HG03103 (cell line): ENCODE results near the gene ME1.
"Not testable (repeated sequence)": the region's sequence is repeated elsewhere in the genome, so short reads cannot be mapped to it uniquely, and the experiment has no call there.

Experiments
- ATAC-seq: cut with Tn5 transposase; IDR thresholded peaks from one replicate; pipeline ENCODE4 v1.9.1; 2021; ENCODE audit warnings: low read depth; ENCODE audit not compliant: unreplicated experiment

ME1 gene

DNA sequence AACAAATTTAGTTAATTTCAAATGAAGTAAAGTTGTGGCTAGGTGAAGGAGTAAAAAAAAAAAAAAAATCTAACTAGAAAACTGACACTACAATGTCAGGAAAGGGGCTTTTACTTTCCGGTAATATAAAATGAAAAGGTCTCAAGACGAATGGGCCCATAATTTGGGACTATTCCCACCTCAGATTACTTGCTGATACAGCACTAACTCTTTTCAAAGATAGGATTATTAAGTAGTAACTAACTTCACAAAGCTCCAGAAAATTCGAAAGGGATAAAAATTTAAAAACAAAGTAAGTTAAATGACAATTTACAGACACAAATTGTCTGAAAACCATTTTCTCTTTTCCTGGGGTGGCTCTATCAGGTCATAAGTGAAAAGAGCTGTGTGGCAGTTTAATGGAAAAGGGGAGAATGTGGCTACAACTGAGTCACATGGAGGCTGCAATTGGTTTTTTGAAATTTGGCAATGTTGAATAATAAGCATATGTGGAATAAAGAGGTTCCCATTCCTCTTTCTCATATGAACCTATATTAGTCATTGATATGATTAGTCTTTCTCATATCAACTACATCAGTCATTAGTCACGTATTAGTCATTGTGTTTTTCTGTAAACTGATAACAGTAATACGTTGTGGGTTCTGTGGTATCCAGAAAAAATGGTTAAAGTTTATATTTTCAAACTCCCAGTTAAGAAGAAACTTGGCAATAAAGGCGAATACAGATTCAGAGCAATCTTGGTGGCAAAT is 159.7 kb downstream of the ME1 start:
- ATAC-seq: no peak

DNA sequence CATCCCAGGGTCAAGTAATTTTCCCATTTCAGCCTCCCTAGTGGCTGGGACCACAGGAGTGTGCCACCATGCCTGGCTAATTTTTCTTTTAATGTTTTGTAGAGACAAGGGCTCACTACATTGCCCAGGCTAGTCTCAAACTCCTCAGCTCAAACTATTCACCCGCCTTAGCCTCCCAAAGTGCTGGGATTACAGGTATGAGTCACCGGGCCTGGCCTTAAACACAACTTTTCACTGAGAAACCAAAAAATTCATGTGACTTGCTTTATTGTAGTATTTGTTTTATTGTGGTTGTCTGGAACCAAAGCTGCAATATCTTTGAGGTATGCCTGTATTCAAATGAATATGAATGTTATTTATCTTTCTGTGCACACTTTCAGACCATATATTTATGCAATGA is 165.5 kb downstream of the ME1 start:
- no peak for ATAC-seq

DNA sequence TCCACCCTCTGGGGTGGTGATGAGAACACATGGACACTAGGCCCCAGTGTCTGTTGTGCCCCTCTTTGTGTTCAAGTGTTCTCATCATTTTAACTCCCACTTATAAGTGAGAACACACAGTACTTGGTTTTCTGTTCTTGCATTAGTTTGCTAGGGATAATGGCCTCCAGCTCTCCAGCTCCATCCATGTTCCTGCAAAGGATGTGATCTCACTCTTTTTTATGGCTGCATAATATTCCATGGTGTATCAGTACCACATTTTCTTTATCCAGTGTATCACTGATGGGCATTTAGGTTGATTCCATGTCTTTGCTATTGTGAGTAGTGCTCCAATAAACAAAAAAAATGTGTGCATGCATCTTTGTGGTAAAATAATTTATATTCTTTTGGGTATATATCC is 170.3 kb downstream of the ME1 start:
- ATAC-seq: no peak

DNA sequence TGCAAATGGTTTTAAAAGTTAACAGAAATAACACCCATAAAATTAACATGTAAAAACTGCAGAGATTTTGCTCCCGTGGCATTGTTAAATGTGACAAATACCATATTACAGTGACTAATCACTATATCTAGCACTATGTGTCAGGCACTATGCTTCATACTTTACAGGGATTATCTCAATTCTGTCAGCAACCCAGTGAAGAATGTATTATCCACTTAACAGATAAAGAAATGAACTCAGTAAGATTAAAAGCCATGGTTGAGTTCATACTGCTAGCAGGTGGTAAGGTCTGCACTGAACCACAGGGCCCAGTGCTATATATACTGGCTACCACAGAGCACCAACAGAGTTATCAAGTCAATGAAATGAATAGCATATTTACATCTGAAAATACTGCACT is 172.3 kb downstream of the ME1 start:
- ATAC-seq: no peak

DNA sequence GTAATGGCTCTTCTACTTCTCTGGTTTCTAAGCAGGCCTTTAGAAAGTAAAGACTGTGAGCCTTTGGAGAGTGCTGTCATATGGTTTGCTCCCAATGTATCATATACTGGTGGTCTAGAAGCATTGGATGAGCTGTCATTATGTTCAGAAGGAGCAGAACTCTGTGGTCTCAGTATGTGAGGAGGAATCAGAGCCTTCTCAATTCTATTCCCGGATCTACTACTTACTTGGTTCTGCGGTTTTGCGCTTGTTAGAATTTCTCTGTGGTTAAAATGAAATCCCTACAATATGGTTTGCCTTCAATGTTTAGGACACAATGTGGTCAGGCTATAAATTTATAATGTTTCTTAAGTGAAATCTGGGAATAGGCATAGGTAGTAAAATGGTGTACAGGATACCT is 173.1 kb downstream of the ME1 start:
- no peak for ATAC-seq

DNA sequence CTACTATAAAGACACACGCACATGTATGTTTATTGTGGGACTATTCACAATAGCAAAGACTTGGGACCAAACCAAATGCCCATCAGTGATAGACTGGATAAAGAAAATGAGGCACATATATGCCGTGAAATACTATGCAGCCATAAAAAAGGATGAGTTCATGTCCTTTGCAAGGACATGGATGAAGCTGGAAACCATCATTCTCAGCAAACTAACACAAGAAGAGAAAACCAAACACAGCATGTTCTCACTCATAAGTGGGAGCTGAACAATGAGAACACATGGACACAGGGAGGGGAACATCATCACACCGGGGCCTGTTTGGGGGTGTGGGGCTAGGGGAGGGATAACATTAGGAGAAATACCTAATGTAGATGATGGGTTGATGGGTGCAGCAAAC is 174.1 kb downstream of the ME1 start:
- ATAC-seq: not testable (repeated sequence)

DNA sequence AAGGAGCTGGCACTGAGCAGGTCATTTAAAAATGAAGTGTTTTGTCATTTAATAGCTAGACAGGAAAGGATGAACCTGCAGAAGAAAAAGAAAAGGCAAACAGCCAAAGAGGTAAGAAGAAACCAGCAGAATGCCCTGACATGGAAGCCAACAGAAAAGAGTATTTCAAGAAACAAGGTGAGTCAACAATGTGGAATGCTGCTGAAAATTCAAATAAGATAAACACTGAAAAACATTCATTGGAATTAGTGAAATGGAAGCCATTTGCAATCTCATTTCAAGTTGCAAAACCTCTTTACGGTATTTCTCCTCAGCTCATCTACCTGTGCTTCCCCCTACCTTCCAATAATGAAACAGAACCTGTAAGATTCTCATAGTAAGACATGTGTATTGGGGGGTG is 178.1 kb downstream of the ME1 start:
- ATAC-seq: no peak

DNA sequence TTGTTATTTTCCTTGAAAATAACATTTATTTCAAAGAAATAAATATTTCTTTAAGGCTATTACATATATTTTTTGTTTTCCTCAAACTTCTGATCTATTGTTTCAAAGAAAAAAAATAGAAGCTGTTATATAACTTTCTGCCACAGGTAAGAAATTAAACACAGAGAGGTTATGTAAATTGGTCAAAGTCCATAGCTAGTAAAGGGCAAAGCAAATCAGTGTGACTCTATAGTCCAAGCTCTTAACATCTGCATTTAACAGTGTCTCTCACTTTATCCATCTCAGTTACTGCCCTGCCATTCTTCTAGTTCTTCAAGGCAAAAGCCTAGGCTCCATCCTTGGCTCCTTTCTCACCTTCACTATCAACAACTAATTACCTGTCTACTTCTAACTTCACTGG is 180.6 kb downstream of the ME1 start:
- no peak for ATAC-seq

DNA sequence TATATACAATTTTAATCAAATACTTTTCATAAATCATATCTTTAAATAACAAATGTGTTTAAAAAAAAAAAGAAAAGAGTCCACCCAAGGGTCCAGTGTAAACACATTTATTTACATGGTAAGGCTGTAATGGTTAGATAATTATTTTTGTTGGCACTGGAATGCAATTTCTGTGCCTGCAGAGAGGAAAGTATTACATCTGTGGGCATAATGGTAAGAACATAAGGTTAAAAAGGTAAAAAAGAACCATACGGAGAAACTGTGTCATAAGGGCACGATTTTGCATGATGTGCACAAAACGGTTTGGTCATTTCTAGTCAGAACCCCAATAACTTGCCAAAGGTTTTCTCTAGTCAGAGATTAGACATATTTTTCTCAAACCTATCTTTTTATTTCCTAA is 183.4 kb downstream of the ME1 start:
- no peak for ATAC-seq

DNA sequence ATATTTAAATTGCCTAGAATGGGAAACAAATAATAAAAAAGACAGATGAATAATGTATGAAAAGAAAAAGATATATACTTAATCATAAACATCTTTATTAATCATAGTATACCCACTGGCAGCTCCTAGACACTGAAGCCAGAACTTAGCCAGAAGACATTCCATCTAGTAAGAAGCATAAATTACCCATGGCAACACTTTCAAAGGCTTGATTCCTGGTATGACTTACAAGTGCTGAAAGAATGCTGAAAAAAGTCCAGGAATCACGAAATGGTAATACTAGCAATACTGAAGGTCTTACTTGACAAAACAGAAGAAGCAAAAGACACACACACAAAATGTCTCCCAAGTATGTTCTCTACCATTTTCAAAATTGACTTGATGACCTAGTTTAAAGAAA is 199.7 kb downstream of the ME1 start:
- no peak for ATAC-seq

DNA sequence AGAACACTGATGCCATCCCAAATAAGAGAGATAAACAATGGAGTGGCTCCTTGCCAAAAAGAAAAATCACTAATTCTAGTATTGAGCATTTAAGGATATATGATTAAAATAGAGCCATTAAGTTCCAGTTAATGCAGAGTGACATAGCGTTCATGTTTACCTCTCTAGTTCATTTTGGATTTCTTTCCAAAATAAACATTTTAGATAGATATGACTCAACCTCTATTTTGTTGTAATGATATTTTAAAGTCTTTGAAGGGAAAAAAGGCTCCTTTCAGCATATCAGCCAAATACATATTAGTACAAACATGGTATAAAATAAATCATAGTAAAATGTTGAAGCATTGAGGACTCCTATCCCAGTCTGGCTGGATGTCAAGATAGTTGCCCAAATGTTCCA is 204.3 kb downstream of the ME1 start:
- no peak for ATAC-seq

DNA sequence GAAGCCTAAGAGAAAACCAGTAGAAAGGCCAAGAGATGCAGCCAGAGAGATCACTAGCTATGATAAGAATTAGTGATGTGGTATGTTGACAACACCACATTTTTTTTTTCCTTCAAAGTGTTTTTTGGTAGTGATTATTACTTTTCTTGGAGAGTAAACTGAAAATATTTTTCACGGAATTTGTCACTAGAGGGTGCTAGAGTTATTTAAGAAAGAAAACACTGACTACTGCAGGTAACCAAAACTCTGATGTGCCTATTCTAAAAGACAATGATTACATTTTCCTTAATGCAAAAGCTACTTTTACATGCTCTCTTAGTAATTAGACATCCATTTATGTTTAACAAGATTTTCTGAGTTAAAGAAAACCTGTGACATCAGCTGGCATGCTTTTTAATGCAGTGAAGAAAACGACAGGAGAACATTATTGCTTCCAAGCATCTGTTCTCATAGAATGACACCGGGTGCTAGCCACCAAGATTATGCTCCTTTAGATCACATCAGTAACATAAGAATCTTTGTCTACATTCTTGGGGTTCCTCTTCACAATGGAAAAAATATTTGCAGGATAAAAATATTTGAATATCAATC is 208.9 kb downstream of the ME1 start:
- ATAC-seq: no peak

DNA sequence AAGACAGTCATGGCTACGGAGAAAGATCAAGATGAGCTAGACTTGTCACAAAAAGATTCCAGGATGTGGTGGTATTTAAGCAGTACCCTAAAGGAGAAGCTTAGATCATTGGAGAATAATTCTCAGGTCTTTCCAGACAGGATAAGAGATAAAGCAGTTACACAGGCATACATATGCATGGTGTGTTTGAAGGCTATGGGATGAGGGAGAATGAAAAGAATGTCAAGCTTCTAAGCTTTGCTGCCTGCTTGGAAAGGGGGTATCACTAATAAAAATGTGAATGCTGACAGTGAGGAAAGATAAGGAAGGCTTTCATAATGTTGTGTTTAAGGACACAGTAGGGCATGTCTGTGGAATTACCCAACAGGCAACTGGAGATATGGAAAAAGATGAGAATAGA is 209.6 kb downstream of the ME1 start:
- ATAC-seq: no peak

DNA sequence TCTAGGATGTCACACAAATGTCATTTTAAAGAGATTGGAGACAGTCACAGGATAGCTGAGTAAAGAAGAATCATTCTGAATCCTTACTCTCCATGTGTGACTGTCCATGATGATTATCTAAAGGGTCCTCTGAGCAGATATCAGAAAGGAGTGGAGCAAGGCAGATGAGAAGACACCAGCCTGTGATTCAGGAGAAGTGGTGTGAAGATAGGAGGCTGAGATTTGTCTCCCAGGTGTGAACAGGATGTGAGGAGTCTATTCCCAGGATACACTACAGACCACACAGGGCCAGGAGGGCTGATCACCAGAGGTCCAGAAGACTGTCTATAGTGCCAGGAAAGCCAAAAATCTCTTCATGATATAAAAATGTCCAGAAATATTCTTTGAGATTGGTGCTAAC is 210.7 kb downstream of the ME1 start:
- ATAC-seq: no peak

DNA sequence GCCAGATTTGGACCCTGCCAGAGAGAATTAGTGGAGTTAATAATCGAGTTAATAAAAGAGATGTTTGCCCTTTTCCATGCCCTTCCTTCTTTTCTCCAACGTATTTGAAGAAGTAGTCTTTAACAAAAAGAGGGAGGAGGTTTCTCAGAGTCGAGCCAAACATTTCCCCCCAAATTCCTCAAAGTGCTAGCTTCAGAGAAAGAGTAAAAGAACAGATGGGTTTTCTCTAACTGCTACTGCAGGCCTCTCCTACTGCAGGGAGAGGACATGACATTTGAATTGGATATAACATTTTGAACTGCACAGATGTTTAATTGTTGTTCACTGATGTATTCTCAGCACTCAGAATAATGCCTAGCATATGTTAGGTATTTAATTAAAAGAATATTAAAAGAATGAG is 212.2 kb downstream of the ME1 start:
- ATAC-seq: no peak

DNA sequence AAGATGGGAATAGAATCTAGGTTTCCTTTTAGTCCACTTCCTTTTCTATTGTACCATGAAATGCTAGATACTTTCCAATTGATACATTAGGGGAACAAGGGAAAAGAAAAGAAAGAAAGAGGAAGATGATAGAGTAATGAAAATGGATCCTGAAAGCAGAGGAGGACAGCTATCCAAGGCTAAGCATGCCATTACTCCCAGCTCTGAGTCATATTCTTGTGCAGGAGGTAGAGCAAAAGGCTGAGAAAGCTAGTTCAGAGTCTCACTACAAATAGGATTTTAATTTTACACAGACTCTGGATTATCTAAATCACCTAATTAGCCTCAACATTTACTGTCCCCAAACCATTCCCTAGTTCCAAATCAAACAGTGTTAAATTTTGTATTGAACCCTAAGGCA is 214.0 kb downstream of the ME1 start:
- ATAC-seq: no peak

DNA sequence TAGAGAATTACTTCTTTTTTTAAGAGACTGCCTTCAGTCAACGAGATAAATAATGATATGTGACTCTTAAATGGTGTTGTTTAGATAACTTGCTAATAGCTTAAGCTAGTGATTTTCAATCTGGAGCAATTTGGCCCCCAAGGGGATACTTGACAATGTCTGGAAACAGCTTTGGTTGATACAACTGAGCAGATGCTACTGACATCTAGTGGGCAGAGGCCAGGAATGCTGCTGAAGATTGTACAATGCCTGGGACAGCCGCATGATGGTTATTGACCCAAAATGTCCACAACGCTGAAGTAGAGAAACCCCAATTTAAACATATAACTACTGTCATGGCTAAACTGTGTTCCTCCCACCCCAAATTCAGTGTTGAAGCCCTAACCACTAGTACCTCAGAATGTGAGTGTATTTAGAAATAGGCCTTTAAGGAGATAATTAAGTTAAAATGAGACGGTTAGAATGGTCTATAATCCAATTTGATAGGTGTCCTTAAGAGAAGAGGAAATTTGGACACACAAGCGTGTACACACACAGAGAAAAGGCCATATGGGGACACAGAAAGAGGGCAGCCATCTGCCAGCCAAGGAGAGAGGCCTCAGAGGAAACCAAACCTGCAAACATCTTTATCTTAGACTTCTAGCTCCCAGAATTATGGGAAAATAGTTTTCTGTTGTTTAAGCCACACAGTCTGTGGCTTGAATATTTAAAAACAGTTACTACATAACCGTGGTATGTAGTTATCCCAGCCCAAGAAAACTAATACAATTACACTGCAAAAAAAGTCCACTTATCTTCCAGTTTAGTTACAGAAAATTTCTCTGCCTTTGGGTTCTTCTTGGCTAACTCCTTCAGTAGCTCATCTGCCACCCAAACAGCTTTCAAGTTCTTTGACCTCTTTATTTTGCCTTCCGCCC is 215.5 kb downstream of the ME1 start:
- peak; percentile 100 for ATAC-seq

DNA sequence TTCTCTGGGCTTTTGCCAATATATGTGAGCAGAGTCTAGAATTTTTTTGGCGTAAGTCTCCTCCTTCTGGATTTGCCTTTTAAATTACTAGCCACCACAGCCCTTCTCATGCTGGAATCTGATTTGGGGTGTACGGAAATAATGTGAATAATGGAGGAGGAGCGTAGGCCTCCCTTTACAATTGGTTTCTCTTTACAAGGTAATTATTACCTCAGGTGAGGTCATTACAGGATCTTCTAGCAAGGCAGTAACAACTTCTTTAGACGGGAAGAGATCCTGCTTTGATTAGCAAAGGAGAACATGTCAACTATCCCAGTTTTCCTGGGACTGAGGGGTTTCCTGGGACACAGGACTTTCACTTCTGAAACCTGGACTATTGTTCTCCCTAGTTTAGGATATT is 228.8 kb downstream of the ME1 start:
- no peak for ATAC-seq

DNA sequence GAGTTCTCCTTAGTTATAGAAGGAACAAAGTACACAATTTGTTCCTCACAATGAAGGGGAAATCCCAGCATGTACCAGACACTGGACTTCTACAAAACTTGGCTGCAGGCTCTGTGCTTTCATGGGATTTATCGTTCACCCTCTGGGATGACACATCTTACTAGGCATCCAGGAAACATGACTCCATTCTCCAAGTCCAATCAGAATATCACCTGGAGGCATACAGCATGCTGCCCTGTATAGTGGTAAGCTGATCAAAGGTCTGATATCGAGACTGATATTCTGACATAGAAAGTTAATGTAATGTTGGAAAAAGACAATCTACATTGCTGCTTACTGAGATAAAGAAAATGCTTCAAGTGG is 231.0 kb downstream of the ME1 start:
- ATAC-seq: no peak

DNA sequence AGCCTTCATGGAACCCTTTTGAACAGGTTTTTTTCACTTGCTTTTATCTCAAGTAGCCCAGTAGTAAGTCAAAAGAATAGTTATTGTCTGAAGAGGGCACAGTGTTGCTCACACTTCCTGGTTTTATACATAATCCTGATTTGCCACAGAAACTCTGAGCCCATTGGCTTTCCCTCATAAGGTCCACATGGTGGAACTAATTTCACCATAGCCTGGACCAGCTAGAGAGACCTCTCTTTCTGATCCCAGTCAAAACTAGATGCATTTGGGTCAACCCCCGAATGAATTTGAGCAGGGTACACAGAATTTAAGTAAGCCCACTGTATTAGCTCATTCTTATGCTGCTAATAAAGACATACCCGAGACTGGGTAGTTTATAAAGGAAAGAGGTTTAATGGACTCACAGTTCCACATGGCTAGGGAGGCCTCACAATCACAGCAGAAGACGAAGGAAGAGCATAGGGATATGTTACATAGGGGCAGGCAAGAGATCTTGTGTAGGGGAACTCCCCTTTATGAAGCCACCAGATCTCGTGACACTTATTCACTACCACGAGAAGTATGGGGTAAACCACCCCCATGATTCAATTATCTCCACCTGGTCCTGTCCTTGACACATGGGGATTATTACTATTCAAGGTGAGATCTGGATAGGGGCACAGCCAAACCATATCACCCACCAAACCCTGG is 231.5 kb downstream of the ME1 start:
- no peak for ATAC-seq

DNA sequence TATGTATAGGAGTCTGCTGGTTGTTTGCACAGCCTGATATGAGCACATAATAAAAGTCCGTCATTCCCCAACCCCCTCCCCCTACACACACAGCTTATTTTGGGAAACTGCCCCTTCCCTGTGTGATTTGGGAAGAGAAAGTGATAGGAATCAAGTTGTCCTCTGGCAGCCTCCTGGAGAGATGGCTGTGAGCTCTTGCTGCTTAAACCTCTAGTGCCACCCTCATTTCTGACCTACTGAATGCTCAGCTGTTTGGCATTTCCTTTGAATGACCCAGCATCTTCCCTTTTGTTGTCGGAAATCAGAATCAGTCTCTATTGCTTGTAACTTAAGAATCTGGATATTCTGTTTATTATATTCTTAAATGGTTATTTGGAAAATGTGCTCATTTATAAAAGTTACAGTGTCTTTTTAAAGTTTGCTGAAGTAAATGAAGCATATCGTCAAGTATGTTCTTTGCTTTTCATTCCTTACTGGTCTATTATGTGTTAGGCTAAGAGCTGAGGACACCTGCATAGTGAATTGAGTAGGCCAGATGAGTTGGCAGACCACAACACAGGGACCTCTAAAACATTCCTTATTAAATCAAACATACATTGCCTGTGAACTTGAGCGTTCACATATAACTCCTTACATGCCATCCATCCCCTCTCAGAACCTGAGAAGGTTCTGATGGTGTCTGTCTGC is 232.2 kb downstream of the ME1 start:
- ATAC-seq: no peak
